Bronchial epithelial cell (primary cell): ENCODE data around the gene TRIM16. TPM values are rescaled to one million over a fixed set of nuclear protein-coding genes. Genes with fewer than 3 reads are reported as not detected.
"Not testable (repeated sequence)": the region's sequence is repeated elsewhere in the genome, so short reads cannot be mapped to it uniquely, and the experiment has no call there.

Experiments
- DNase-seq: peaks from one replicate; pipeline ENCODE4 v3.0.0-alpha.2; 2010; ENCODE audit warnings: low read depth
- FAIRE-seq: peaks from 2 replicates; lab custom pipeline; 2011; peaks lifted over from hg19 to GRCh38; lab: Jason Lieb, UNC
- H3K27me3 ChIP-seq: 2 replicates; pipeline ENCODE4 v1.5.1; 2011; ENCODE audit warnings: low read length; ENCODE audit not compliant: control insufficient read depth, insufficient read depth
- H3K36me3 ChIP-seq: 2 replicates; pipeline ENCODE4 v1.5.1; 2011; ENCODE audit warnings: low read length; ENCODE audit not compliant: control insufficient read depth, insufficient read depth
- H3K4me3 ChIP-seq: 2 replicates; pipeline ENCODE4 v1.5.1; 2011; ENCODE audit warnings: mild to moderate bottlenecking, low read depth, low read length, control low read depth
- total RNA-seq: library from RNA; depleted of rRNA; stranded (reverse); fragments of >200 nt; gene quantifications from 2 replicates; pipeline ENCODE4 v1.2.1, GENCODE V29; 2014
- TF ChIP-seq, protein P1 (sequence below): IDR thresholded peaks from 2 replicates; pipeline ENCODE4 v1.5.1; 2011; ENCODE audit warnings: mild to moderate bottlenecking, moderate library complexity, low read length, control low read depth, inconsistent platforms; ENCODE audit not compliant: insufficient read depth, severe bottlenecking

The TRIM16 gene
- 55.0 and 92.9 TPM in 2 replicates for total RNA-seq

DNA sequence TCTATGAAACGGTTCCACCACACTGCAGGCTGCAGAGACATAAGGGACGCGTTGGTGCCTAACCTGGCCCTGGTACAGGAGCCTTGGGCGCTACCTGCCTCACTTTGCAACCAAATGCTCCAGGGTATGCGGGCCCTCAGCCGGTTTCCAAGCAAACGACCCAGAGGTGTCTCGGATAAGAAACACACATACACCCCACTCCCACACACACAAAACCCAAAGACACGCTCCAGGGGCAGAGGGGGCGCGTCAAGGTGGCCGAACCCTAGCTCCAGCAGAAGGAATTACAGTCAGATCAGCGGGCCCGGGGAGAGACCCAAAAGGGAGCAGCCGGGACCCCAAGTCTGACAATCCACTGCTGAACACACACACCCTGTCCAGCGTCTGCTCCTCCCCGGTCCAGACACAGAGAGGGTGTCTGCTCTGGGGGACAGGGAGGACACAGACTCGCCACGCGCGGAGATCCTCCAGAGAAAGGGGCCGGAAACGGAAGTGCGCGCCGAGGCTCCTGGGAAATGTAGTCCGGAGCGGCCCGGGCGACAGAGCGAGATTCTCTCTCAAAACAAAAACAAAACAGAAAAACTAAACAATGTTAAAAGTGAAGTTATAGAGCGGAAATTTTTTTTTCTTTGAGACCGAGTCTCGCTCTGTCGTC, at the start of gene TRIM16:
Gene TRIM16 (minus strand): TSS at position 488 of the 655 bp plus-strand sequence. CDS start 32,702 bp downstream, outside the sequence.
- H3K36me3 ChIP-seq, FAIRE-seq, H3K27me3 ChIP-seq: not testable (repeated sequence)
- H3K4me3 ChIP-seq: peak within 1 kb of the TSS; percentile 59
- DNase-seq: peak; percentile 13
- TF ChIP-seq, protein P1, sequence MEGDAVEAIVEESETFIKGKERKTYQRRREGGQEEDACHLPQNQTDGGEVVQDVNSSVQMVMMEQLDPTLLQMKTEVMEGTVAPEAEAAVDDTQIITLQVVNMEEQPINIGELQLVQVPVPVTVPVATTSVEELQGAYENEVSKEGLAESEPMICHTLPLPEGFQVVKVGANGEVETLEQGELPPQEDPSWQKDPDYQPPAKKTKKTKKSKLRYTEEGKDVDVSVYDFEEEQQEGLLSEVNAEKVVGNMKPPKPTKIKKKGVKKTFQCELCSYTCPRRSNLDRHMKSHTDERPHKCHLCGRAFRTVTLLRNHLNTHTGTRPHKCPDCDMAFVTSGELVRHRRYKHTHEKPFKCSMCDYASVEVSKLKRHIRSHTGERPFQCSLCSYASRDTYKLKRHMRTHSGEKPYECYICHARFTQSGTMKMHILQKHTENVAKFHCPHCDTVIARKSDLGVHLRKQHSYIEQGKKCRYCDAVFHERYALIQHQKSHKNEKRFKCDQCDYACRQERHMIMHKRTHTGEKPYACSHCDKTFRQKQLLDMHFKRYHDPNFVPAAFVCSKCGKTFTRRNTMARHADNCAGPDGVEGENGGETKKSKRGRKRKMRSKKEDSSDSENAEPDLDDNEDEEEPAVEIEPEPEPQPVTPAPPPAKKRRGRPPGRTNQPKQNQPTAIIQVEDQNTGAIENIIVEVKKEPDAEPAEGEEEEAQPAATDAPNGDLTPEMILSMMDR: peak; percentile 17

DNA sequence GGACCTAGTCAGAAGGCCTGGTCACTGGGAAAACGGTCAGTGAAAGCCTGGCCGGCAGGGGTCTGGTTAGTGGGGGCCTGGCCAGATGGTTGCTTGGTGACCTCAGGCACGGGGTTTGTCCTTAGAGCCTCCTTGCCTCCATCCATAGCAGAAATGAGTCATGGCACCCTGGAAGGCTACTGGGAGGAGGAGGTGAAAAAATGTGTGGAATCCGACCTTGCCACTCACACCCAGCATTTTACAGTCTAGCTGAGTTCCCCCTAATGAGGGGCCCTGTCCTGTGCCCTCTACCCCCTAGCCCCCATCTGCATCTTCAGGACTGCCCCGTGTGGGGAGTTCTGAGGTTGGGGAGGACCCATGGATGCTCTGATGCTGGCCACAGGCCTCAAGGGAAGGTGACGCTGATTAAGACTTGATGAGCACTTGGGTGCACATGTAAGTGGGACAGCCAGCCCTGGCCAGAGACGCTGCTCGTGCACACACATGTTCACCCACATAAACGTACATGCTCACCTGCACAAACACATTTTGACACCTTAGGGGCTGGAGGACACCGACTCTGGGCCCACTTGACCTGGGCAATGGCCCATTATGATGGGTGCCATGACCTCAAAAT, 49.2 kb upstream of the TRIM16 start:
- not testable (repeated sequence) for H3K36me3 ChIP-seq, H3K27me3 ChIP-seq, FAIRE-seq, DNase-seq, H3K4me3 ChIP-seq

DNA sequence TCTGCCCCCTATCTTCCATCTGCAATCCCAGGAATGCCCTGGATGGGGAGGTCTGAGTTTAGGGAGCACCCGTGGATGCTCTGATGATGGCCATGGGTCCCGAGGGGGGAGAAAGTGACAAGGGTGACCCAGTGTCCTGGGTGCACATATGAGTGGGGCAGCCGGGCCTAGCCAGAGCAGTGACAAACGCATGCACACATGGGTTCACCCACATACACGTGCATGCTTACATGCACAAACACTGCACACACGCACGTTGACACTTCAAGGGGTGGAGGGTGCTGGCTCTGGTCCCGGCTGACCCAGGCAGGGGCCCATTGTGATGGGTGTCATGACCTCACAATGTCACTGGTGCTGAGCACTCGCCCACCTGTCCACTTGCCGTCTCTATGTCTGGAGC, 47.8 kb upstream of the TRIM16 start, which contains the start of gene TBC1D26:
Gene TBC1D26 (plus strand): TSS at position 384 of the 400 bp plus-strand sequence. CDS start 3,066 bp downstream, outside the sequence.
- DNase-seq, H3K36me3 ChIP-seq, H3K27me3 ChIP-seq, H3K4me3 ChIP-seq, FAIRE-seq: not testable (repeated sequence)

DNA sequence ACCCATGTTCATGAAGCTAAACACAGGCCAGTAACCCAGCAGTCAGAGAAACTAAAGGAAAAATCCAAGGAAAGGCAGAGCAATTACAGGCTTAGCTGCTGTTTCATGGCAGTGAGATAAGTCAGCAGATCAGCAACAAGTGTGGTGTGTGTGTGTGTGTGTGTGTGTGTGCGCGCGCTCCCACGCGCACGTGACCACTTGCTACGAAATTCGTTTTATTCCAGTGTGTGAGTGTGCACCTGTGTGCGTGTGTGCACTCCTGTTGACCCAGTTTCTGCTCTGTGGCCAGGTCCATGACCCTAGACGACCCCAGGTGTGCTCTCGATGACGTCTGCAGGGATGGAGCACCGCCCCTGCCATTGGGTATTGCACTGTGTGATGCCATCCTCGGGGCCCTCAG, 46.4 kb upstream of the TRIM16 start:
- not testable (repeated sequence) for H3K36me3 ChIP-seq, H3K4me3 ChIP-seq, H3K27me3 ChIP-seq, DNase-seq
- FAIRE-seq: peak; percentile 7

DNA sequence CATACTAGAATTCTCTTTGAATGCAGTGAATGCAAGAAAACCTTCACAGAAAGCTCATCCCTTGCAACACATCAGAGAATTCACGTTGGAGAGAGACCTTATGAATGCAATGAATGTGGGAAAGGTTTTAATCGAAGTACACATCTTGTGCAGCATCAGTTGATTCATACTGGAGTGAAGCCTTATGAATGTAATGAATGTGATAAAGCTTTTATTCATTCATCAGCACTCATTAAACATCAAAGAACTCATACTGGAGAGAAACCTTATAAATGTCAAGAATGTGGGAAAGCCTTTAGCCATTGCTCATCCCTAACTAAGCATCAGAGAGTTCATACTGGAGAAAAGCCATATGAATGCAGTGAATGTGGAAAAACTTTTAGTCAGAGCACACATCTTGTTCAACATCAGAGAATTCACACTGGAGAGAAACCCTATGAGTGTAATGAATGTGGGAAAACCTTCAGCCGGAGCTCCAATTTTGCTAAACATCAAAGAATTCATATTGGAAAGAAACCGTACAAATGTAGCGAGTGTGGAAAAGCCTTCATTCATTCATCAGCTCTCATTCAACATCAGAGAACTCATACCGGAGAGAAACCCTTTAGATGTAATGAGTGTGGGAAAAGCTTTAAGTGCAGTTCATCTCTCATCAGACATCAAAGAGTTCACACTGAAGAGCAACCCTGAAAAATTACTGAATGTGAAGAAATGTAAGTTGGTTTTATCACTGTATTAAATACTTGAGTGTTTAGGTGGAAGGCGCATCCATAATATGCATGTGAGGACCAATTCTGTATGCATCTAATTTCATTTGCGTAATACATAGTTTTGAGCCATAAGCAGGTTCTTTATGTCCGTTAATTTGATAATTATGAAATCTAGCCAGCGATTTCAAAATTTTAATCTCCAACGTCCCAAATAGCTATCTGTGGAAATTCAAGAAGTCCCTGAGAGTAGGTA, 32.8 kb upstream of the TRIM16 start:
- not testable (repeated sequence) for H3K27me3 ChIP-seq, DNase-seq, H3K36me3 ChIP-seq, H3K4me3 ChIP-seq, FAIRE-seq

DNA sequence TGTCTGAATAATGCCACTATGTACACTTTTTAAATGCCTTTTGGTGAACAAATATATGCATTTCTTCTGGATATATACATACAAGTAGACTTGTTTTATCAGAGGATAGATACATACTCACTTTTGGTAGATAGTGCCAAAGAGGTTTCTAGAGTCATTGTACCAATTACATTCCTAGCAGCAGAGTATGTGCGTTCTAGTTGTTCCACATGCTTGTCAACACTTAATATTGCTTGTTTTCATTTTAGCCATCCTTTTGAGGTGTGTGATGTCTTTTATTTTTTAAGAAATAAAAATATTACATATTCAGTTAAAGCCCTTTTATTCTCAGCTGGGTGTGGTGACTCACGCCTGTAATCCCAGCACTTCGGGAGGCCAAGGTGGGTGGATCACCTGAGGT, 24.8 kb upstream of the TRIM16 start:
- not testable (repeated sequence) for FAIRE-seq, H3K27me3 ChIP-seq, H3K36me3 ChIP-seq, H3K4me3 ChIP-seq, DNase-seq

DNA sequence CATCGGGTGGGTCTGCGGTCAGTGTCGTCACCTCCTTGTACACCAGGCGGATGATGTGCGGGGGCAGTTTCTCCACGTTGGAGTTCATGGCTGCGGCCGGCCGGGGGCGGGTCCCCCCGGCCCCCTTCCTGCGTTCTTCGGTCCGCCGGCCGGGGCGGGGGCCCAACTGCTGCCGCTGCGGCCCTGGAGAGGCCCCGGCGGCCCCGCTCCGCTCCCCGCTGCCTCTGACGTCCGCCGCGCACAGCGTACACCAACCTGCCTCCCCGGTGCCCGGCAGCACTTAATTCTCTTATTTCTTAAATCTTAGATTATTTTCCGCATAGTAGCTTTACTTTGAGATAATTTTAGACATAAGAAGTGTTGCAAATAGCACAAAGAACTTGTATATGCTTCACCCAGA, 20.7 kb upstream of the TRIM16 start:
- H3K4me3 ChIP-seq, DNase-seq, H3K27me3 ChIP-seq, FAIRE-seq, H3K36me3 ChIP-seq: not testable (repeated sequence)

DNA sequence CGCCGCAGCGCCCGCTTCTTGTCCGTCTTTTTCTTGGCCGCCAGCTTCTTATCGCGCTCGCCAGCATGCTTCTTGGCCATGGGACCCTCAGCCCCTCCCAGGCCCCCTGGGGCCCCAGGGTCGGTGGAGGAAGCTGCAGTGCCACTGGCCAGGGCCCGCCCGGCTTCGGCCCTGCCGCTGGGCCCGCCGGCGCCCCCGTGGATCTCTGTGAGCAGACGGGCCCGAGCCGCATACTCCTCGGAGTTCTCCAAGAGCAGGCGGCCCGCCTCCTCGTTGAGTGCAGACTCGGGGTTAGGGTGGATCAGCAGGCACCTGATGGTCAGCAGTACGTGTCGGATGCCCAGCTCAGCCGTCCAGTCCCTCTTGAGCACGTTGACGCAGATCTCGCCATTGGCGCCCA, 20.1 kb upstream of the TRIM16 start:
- H3K4me3 ChIP-seq, H3K27me3 ChIP-seq, H3K36me3 ChIP-seq, DNase-seq, FAIRE-seq: not testable (repeated sequence)

DNA sequence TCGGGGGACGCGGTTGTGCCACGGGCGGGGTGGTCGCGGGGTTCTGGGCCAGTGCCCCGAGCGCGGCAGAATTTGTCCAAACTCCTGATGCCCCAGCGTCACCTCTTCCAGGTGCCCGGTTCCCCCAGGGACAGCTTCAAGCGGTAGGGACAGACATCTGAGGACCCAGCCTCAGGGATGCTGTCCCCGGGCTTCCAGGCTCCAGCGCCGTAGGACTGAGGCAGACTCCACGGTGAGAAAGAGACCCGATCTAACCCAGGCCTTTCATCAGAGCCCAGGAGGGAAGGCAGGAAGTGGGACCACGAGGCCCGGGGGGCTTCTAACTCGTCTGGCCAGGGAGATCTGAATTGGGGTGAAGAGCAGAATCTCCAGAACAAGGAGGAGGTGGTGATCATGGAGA, 15.8 kb upstream of the TRIM16 start:
- not testable (repeated sequence) for H3K27me3 ChIP-seq, DNase-seq, H3K36me3 ChIP-seq, FAIRE-seq
- peak overlapping the region; percentile 49 for H3K4me3 ChIP-seq

DNA sequence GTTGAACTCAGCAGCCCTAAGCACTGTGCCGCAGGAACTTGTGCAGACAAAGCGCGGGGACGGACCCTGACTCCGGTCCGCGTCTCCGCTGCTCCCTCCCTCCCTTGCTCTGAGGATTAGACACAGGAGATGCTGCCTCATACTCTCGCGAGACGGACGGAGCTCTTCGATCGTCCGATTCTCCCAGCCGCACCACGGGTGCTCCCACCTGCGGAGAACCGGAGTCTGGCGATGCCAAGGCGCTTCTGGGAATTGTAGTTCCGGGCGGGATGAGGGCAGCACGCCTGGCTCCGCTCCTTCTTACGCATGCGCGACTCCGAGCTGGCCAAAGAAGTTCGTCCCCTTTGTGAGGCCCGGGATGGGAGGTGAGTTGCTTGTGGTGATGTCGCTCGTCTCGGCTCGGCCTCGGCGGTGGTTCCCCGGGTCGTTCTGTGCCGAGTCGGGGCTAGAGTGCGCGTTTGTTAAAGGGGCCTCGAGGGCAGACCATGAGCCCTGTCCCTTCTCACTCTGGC, 15.4 kb upstream of the TRIM16 start, which contains the start of gene ZNF286A:
Gene ZNF286A (plus strand): TSS at position 340 of the 512 bp plus-strand sequence. CDS start 578 bp downstream, outside the sequence.
- H3K4me3 ChIP-seq: peak within 1 kb of the TSS; percentile 49
- FAIRE-seq, H3K36me3 ChIP-seq, H3K27me3 ChIP-seq: not testable (repeated sequence)
- peak; percentile 98 for DNase-seq

DNA sequence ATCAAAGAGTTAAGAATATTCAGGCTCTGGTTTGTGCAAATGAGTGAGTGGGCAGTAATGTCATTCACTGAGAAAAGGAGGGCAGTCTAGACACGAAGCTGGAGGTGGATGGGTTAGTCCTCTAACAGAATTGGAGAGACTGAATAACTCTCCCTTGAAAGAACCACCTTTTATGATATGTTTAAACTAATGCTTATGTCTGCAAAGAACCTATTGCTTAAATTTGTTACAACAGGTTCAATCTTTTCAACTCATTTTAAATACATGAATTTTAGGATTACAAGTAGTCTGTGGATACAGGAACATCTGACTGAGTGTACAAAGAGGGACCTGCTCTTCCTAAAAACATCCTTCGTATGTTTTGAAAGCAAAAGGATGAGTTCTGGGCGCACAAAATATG, 14.9 kb upstream of the TRIM16 start:
- not testable (repeated sequence) for H3K36me3 ChIP-seq, H3K27me3 ChIP-seq, FAIRE-seq
- DNase-seq: peak; percentile 5
- H3K4me3 ChIP-seq: peak overlapping the region; percentile 49

DNA sequence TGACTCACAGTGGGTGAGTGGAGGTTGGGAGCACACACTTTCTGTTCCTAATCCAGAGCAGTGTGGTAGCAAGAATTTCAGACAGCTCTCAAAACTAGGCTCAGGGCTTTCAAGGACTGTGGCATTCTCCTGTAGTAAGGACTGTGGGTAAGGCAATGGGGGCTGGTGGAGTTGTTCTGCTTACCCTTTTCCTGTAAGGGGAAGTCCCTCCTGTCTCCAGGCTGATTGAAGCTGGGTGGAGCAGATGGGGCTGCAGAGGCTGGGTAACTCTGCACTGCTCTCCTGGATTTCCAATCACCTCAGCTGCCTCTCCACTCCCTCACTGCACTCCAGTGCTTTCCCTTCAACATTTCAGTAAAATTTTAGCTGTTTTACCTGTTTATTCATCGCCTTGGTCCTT, 3.4 kb upstream of the TRIM16 start:
- H3K27me3 ChIP-seq, H3K36me3 ChIP-seq, FAIRE-seq, H3K4me3 ChIP-seq, DNase-seq: not testable (repeated sequence)
